Esophagus muscularis mucosa (tissue), 4 donors: Measurements from ENCODE around the gene IP6K2.
A peak's percentile ranks its signal among the peaks of the same experiment; 100 is the strongest.

ENCODE experiments used
- EP300 ChIP-seq: sonication (generic); formaldehyde crosslinking; IDR thresholded peaks from one replicate; pipeline ENCODE4 v1.6.1; 2017; ENCODE audit warnings: antibody characterized with exemption
- POLR2A ChIP-seq: fragments of 450-650 bp; IDR thresholded peaks from one replicate; pipeline ENCODE4 v1.6.1; 2017; ENCODE audit warnings: antibody characterized with exemption, moderate library complexity, mild to moderate bottlenecking, low read depth
- POLR2AphosphoS5 ChIP-seq, 2 donors: sonication (generic); formaldehyde crosslinking; IDR thresholded peaks; one replicate each; pipeline ENCODE4 v1.6.1; 2017; ENCODE audit warnings: antibody characterized with exemption in 2 of 2
- TF ChIP-seq, protein P1 (sequence below), 3 experiments: fragments of 200-600 bp in 2 of 3; fragments of 450-650 bp in 1 of 3; sonication (generic) in 2 of 3; IDR thresholded peaks; one replicate each; pipeline ENCODE4 v1.5.1; 2017 to 2019; ENCODE audit warnings: antibody characterized with exemption in 3 of 3, mild to moderate bottlenecking in 2 of 3, moderate library complexity in 1 of 3

DNA sequence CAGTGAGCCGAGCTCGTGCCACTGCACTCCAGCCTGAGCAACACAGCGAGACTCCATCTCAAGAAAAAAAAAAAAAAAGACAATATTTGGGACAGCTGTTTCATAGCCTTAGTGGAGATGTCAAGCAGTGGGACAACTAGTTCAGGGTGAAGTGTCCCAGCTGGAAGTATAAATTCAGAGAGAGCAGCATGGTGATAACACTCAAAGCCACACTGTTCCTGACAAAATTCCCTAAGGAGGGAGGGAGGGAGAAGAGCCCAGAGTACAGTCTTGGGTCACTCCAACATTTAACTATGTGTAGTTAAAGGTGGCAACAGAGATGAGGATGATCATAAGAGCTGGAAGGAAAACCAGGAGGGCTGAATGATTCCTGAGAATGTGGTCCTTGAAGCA, 21.1 kb upstream of the IP6K2 start:
- TF ChIP-seq EP300 (no peak), POLR2A (no peak), POLR2AphosphoS5 (IDR thresholded peaks at IDR 0.05) (peak in 1 of 2 donors; percentile 62)
- TF ChIP-seq, protein P1, sequence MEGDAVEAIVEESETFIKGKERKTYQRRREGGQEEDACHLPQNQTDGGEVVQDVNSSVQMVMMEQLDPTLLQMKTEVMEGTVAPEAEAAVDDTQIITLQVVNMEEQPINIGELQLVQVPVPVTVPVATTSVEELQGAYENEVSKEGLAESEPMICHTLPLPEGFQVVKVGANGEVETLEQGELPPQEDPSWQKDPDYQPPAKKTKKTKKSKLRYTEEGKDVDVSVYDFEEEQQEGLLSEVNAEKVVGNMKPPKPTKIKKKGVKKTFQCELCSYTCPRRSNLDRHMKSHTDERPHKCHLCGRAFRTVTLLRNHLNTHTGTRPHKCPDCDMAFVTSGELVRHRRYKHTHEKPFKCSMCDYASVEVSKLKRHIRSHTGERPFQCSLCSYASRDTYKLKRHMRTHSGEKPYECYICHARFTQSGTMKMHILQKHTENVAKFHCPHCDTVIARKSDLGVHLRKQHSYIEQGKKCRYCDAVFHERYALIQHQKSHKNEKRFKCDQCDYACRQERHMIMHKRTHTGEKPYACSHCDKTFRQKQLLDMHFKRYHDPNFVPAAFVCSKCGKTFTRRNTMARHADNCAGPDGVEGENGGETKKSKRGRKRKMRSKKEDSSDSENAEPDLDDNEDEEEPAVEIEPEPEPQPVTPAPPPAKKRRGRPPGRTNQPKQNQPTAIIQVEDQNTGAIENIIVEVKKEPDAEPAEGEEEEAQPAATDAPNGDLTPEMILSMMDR (IDR thresholded peaks at IDR 0.05), result no peak
